Measurements from ENCODE around the gene ASPSCR1.
A peak's percentile ranks its signal among the peaks of the same experiment; 100 is the strongest.

Gene ASPSCR1

GRCh38 chr17:82047379-82047778 is 70.0 kb downstream of the ASPSCR1 start:
- no peak for DNase-seq

- DNase-seq, result no peak
These were observed 70.6 kb downstream of the ASPSCR1 start for GRCh38 chr17:82047914-82048570.

- DNase-seq, result no peak
These were observed 71.1 kb downstream of the ASPSCR1 start for GRCh38 chr17:82048571-82048971.

GRCh38 chr17:82049106-82049505 is 71.7 kb downstream of the ASPSCR1 start:
- no peak for DNase-seq

- DNase-seq, result no peak
These were observed 72.1 kb downstream of the ASPSCR1 start for GRCh38 chr17:82049521-82049971.

- no peak for DNase-seq
These were observed 72.8 kb downstream of the ASPSCR1 start for GRCh38 chr17:82050152-82050760.

GRCh38 chr17:82050761-82051641 is 73.6 kb downstream of the ASPSCR1 start:
- no peak for DNase-seq

GRCh38 chr17:82051776-82052637 is 74.6 kb downstream of the ASPSCR1 start, which contains the start of the genes GPS1 and RFNG:
TSS of gene GPS1 (plus strand) at chr17:82051898. CDS start at chr17:82051932, 34 bp downstream.
TSS of gene RFNG (minus strand) at chr17:82051811. CDS start at chr17:82051766, 45 bp downstream.
- DNase-seq, result peak; percentile 51

GRCh38 chr17:82052638-82053059 is 75.2 kb downstream of the ASPSCR1 start:
- no peak for DNase-seq

GRCh38 chr17:82053130-82053529 is 75.7 kb downstream of the ASPSCR1 start:
- DNase-seq, result no peak

GRCh38 chr17:82053556-82054263 is 76.3 kb downstream of the ASPSCR1 start:
- no peak for DNase-seq

- DNase-seq, result no peak
These were observed 77.1 kb downstream of the ASPSCR1 start for GRCh38 chr17:82054351-82055022.

GRCh38 chr17:82055023-82055964 is 77.9 kb downstream of the ASPSCR1 start:
- no peak for DNase-seq

- DNase-seq, result no peak
These were observed 78.7 kb downstream of the ASPSCR1 start for GRCh38 chr17:82055965-82056728.

GRCh38 chr17:82056729-82057621 is 79.5 kb downstream of the ASPSCR1 start:
- no peak for DNase-seq

- DNase-seq, result no peak
These were observed 80.9 kb downstream of the ASPSCR1 start for GRCh38 chr17:82058230-82058854.

- no peak for DNase-seq
These were observed 81.4 kb downstream of the ASPSCR1 start for GRCh38 chr17:82058855-82059249.

Measured in NCI-H1105 treated with DMSO at 0.1 percent for 48 hours (cell line).